GM18526 (cell line): Measurements from ENCODE around the gene APOBEC3G.
"Not testable (repeated sequence)": the region's sequence is repeated elsewhere in the genome, so short reads cannot be mapped to it uniquely, and the experiment has no call there.

ENCODE experiments used
- POLR2A ChIP-seq: IDR thresholded peaks from 3 replicates; pipeline ENCODE4 v1.6.1; 2011; ENCODE audit not compliant: insufficient read length; ENCODE audit errors: extremely low read depth

APOBEC3G gene

GRCh38 chr22:39077026-39077840 lies at the start of gene APOBEC3G:
TSS of gene APOBEC3G (plus strand) at chr22:39077275. CDS start at chr22:39077362, 87 bp downstream.
- peak; percentile 42 for TF ChIP-seq POLR2A

GRCh38 chr22:39027717-39028116 lies 49.4 kb upstream of the APOBEC3G start:
- TF ChIP-seq POLR2A: no peak

GRCh38 chr22:39028281-39028680 lies 48.8 kb upstream of the APOBEC3G start:
- no peak for TF ChIP-seq POLR2A

GRCh38 chr22:39029227-39029626 lies 47.8 kb upstream of the APOBEC3G start:
- no peak for TF ChIP-seq POLR2A

GRCh38 chr22:39030705-39031104 lies 46.4 kb upstream of the APOBEC3G start:
- no peak for TF ChIP-seq POLR2A

GRCh38 chr22:39039306-39040126 lies 37.6 kb upstream of the APOBEC3G start:
- TF ChIP-seq POLR2A: no peak

- not testable (repeated sequence) for TF ChIP-seq POLR2A
These were observed 36.4 kb upstream of the APOBEC3G start, which contains the start of gene APOBEC3F for GRCh38 chr22:39040538-39041296. TSS of gene APOBEC3F (plus strand) at chr22:39040864. CDS start at chr22:39040961, 97 bp downstream.

GRCh38 chr22:39041908-39042307 lies 35.2 kb upstream of the APOBEC3G start:
- TF ChIP-seq POLR2A: no peak

- TF ChIP-seq POLR2A: no peak
These were observed 21.4 kb upstream of the APOBEC3G start for GRCh38 chr22:39055658-39056057.

- peak; percentile 19 for TF ChIP-seq POLR2A
These were observed 10.4 kb upstream of the APOBEC3G start for GRCh38 chr22:39066442-39067276.

- TF ChIP-seq POLR2A: no peak
These were observed 8.9 kb upstream of the APOBEC3G start for GRCh38 chr22:39068033-39068785.

- no peak for TF ChIP-seq POLR2A
These were observed 6.9 kb upstream of the APOBEC3G start for GRCh38 chr22:39070186-39070585.

- peak; percentile 15 for TF ChIP-seq POLR2A
These were observed 4.5 kb upstream of the APOBEC3G start for GRCh38 chr22:39072581-39072981.

- TF ChIP-seq POLR2A: no peak
These were observed 3.1 kb upstream of the APOBEC3G start for GRCh38 chr22:39073981-39074380.
